Measurements from ENCODE around the gene EIF2AK2. TPM values are rescaled to one million over a fixed set of nuclear protein-coding genes. Genes with fewer than 3 reads are reported as not detected.

EIF2AK2 gene
- total RNA-seq, 1 experiment from 2014 or later = 41.7 TPM

- H3K36me3 ChIP-seq (ENCODE audit: control insufficient read depth, insufficient read depth, low read length) = no peaks in the 10 kb centered on the region
- intact Hi-C loops (cut with micrococcal nuclease; ENCODE audit: unreplicated experiment) = no loop called here
- H3K27me3 Mint-ChIP-seq (ENCODE audit: insufficient read depth, unreplicated experiment) = no peaks in the 10 kb centered on the region
- DNase-seq = peak in 1 of 2 experiments; percentile 11
- POLR2A ChIA-PET = interaction anchor here (0.7 kb wide), 1 partner anchor 35 kb away, joined by 4 read pairs; the partner anchor contains the start of genes GPATCH11 and HEATR5B
- no TSS peak for BruUV-seq (replicated peaks)
- H3K4me3 Mint-ChIP-seq (ENCODE audit: unreplicated experiment) = no peak overlapping the region
- no peaks in the 10 kb centered on the region for H3K9me3 Mint-ChIP-seq (ENCODE audit: unreplicated experiment)
- no peak overlapping the region for H3K4me3 ChIP-seq (ENCODE audit: low read depth, low read length)
- no peaks in the 10 kb centered on the region for H3K4me1 ChIP-seq
- H3K9me3 ChIP-seq = no peaks in the 10 kb centered on the region
- H3K27me3 ChIP-seq (replicated peaks; ENCODE audit: control insufficient read depth, insufficient read depth, low read length) = no peaks in the 10 kb centered on the region
- H3K36me3 Mint-ChIP-seq (ENCODE audit: insufficient read depth, unreplicated experiment) = peaks cover 51% of the 10 kb centered on the region
- CTCF ChIA-PET = no interaction called here
- peaks cover 6% of the 10 kb centered on the region for H3K4me1 Mint-ChIP-seq (ENCODE audit: low read depth, unreplicated experiment)
- no peak for TF ChIP-seq CTCF (IDR thresholded peaks at IDR 0.05; ENCODE audit: insufficient read depth in 1 of 2, low read depth in 1 of 2, low read length in 1 of 2, severe bottlenecking in 1 of 2, unreplicated experiment in 1 of 2)
- no peak overlapping the region for H3K27ac Mint-ChIP-seq (ENCODE audit: unreplicated experiment)
Observed at GRCh38 chr2:37119157-37119556, 37.6 kb downstream of the EIF2AK2 start.

GRCh38 chr2:37117566-37117965, 39.2 kb downstream of the EIF2AK2 start:
- Mint-ChIP-seq H3K27me3 (ENCODE audit: insufficient read depth, unreplicated experiment) (no peaks in the 10 kb centered on the region), H3K27ac (ENCODE audit: unreplicated experiment) (no peak overlapping the region), H3K4me1 (ENCODE audit: low read depth, unreplicated experiment) (peaks cover 6% of the 10 kb centered on the region), H3K36me3 (ENCODE audit: insufficient read depth, unreplicated experiment) (peaks cover 43% of the 10 kb centered on the region), H3K4me3 (ENCODE audit: unreplicated experiment) (no peak overlapping the region), H3K9me3 (ENCODE audit: unreplicated experiment) (no peaks in the 10 kb centered on the region)
- H3K4me3 ChIP-seq (ENCODE audit: low read depth, low read length) = no peak overlapping the region
- no TSS peak for BruUV-seq (replicated peaks)
- no peak for DNase-seq
- no peaks in the 10 kb centered on the region for H3K9me3 ChIP-seq
- TF ChIP-seq CTCF (IDR thresholded peaks at IDR 0.05; ENCODE audit: insufficient read depth in 1 of 2, low read depth in 1 of 2, low read length in 1 of 2, severe bottlenecking in 1 of 2, unreplicated experiment in 1 of 2) = no peak
- intact Hi-C loops (cut with micrococcal nuclease; ENCODE audit: unreplicated experiment) = no loop called here
- H3K36me3 ChIP-seq (ENCODE audit: control insufficient read depth, insufficient read depth, low read length) = no peaks in the 10 kb centered on the region
- H3K27me3 ChIP-seq (replicated peaks; ENCODE audit: control insufficient read depth, insufficient read depth, low read length) = no peaks in the 10 kb centered on the region
- POLR2A ChIA-PET = no interaction called here
- H3K4me1 ChIP-seq = no peaks in the 10 kb centered on the region
- CTCF ChIA-PET = no interaction called here

GRCh38 chr2:37111958-37112357, 44.8 kb downstream of the EIF2AK2 start:
- Mint-ChIP-seq H3K4me1 (ENCODE audit: low read depth, unreplicated experiment) (no peaks in the 10 kb centered on the region), H3K4me3 (ENCODE audit: unreplicated experiment) (no peak overlapping the region), H3K27me3 (ENCODE audit: insufficient read depth, unreplicated experiment) (no peaks in the 10 kb centered on the region), H3K27ac (ENCODE audit: unreplicated experiment) (no peak overlapping the region), H3K36me3 (ENCODE audit: insufficient read depth, unreplicated experiment) (peaks cover 52% of the 10 kb centered on the region), H3K9me3 (ENCODE audit: unreplicated experiment) (no peaks in the 10 kb centered on the region)
- DNase-seq = no peak
- intact Hi-C loops (cut with micrococcal nuclease; ENCODE audit: unreplicated experiment) = no loop called here
- BruUV-seq (replicated peaks) = no TSS peak
- Histone ChIP-seq H3K9me3 (no peaks in the 10 kb centered on the region), H3K4me3 (ENCODE audit: low read depth, low read length) (no peak overlapping the region), H3K27me3 (replicated peaks; ENCODE audit: control insufficient read depth, insufficient read depth, low read length) (no peaks in the 10 kb centered on the region), H3K36me3 (ENCODE audit: control insufficient read depth, insufficient read depth, low read length) (peaks cover 1% of the 10 kb centered on the region; the same call in 1 of the 2 replicates), H3K4me1 (no peaks in the 10 kb centered on the region)
- no peak for TF ChIP-seq CTCF (IDR thresholded peaks at IDR 0.05; ENCODE audit: insufficient read depth in 1 of 2, low read depth in 1 of 2, low read length in 1 of 2, severe bottlenecking in 1 of 2, unreplicated experiment in 1 of 2)
- ChIA-PET CTCF (no interaction called here), POLR2A (no interaction called here)
